Kidney epithelial cell (primary cell): ENCODE data around the gene APPL2. TPM values are rescaled to one million over a fixed set of nuclear protein-coding genes. Genes with fewer than 3 reads are reported as not detected.
"Not testable (repeated sequence)": the region's sequence is repeated elsewhere in the genome, so short reads cannot be mapped to it uniquely, and the experiment has no call there.

Experiments
- DNase-seq: peaks from one replicate; pipeline ENCODE4 v3.0.0-alpha.2; 2010; ENCODE audit warnings: low read depth
- H3K27me3 ChIP-seq: 2 replicates; pipeline ENCODE4 v1.6.0; 2011; ENCODE audit warnings: low read length; ENCODE audit not compliant: control insufficient read depth, insufficient read depth
- H3K36me3 ChIP-seq: 2 replicates; pipeline ENCODE4 v1.5.1; 2011; ENCODE audit warnings: low read length; ENCODE audit not compliant: control insufficient read depth, insufficient read depth
- H3K4me3 ChIP-seq: 2 replicates; pipeline ENCODE4 v1.5.1; 2011; ENCODE audit warnings: low read depth, mild to moderate bottlenecking, control low read depth, low read length
- CTCF ChIP-seq: IDR thresholded peaks from 2 replicates; pipeline ENCODE4 v1.5.1; 2011; ENCODE audit warnings: mild to moderate bottlenecking, moderate library complexity, low read length, control low read depth, inconsistent platforms; ENCODE audit not compliant: insufficient read depth, poor library complexity, severe bottlenecking
- total RNA-seq: library from RNA; depleted of rRNA; stranded (reverse); fragments of >200 nt; gene quantifications from 2 replicates; pipeline ENCODE4 v1.2.3, GENCODE V29; 2015

Gene APPL2
- total RNA-seq, 1 donor from 2014 or later, result 28.1 TPM

- no peak for TF ChIP-seq CTCF
- Histone ChIP-seq H3K27me3 (no peaks in the 10 kb centered on the region), H3K36me3 (no peaks in the 10 kb centered on the region), H3K4me3 (no peak overlapping the region)
- DNase-seq, result no peak
Measured at GRCh38 chr12:105262461-105263184, 26.6 kb upstream of the APPL2 start.

GRCh38 chr12:105261010-105261409, 25.0 kb upstream of the APPL2 start:
- Histone ChIP-seq H3K36me3 (no peaks in the 10 kb centered on the region), H3K27me3 (no peaks in the 10 kb centered on the region), H3K4me3 (no peak overlapping the region)
- TF ChIP-seq CTCF, result no peak
- no peak for DNase-seq

- no peaks in the 10 kb centered on the region for H3K36me3 ChIP-seq
- no peak for TF ChIP-seq CTCF
- H3K4me3 ChIP-seq, result no peak overlapping the region
- DNase-seq, result no peak
- no peaks in the 10 kb centered on the region for H3K27me3 ChIP-seq
Measured at GRCh38 chr12:105259226-105259625, 23.3 kb upstream of the APPL2 start.

- no peaks in the 10 kb centered on the region for H3K27me3 ChIP-seq
- peak; percentile 68 for DNase-seq
- H3K4me3 ChIP-seq, result no peak overlapping the region
- H3K36me3 ChIP-seq, result no peaks in the 10 kb centered on the region
- no peak for TF ChIP-seq CTCF
Measured at GRCh38 chr12:105257321-105257728, 21.4 kb upstream of the APPL2 start.

GRCh38 chr12:105256921-105257320, 20.9 kb upstream of the APPL2 start:
- TF ChIP-seq CTCF, result no peak
- no peak for DNase-seq
- Histone ChIP-seq H3K4me3 (no peak overlapping the region), H3K27me3 (no peaks in the 10 kb centered on the region), H3K36me3 (no peaks in the 10 kb centered on the region)

GRCh38 chr12:105256431-105256830, 20.5 kb upstream of the APPL2 start:
- H3K36me3 ChIP-seq, H3K27me3 ChIP-seq, H3K4me3 ChIP-seq, DNase-seq: not testable (repeated sequence)
